ENCODE measurements around the gene CHRNA1.

Gene CHRNA1

GRCh38 chr2:174764280-174765255 is at the start of gene CHRNA1:
TSS of gene CHRNA1 (minus strand) at chr2:174764472. CDS start at chr2:174764394, 78 bp downstream.
- DNase-seq: no peak

- no peak for DNase-seq
These were observed 47.8 kb upstream of the CHRNA1 start for GRCh38 chr2:174812037-174812436.

GRCh38 chr2:174807931-174808330 is 43.7 kb upstream of the CHRNA1 start:
- DNase-seq: no peak

GRCh38 chr2:174805803-174806202 is 41.5 kb upstream of the CHRNA1 start:
- no peak for DNase-seq

- no peak for DNase-seq
These were observed 38.2 kb upstream of the CHRNA1 start for GRCh38 chr2:174802459-174802858.

- DNase-seq: no peak
These were observed 36.3 kb upstream of the CHRNA1 start for GRCh38 chr2:174800436-174801205.

- DNase-seq: no peak
These were observed 34.5 kb upstream of the CHRNA1 start for GRCh38 chr2:174798801-174799200.

- DNase-seq: no peak
These were observed 33.6 kb upstream of the CHRNA1 start for GRCh38 chr2:174797781-174798276.

GRCh38 chr2:174796319-174796771 is 32.1 kb upstream of the CHRNA1 start:
- no peak for DNase-seq

- DNase-seq: no peak
These were observed 30.6 kb upstream of the CHRNA1 start for GRCh38 chr2:174794851-174795374.

GRCh38 chr2:174792309-174793025 is 28.2 kb upstream of the CHRNA1 start:
- no peak for DNase-seq

GRCh38 chr2:174791746-174792280 is 27.5 kb upstream of the CHRNA1 start:
- no peak for DNase-seq

- no peak for DNase-seq
These were observed 26.7 kb upstream of the CHRNA1 start for GRCh38 chr2:174791020-174791419.

- DNase-seq: no peak
These were observed 24.7 kb upstream of the CHRNA1 start for GRCh38 chr2:174789001-174789400.

- DNase-seq: no peak
These were observed 24.1 kb upstream of the CHRNA1 start for GRCh38 chr2:174788291-174788929.

- no peak for DNase-seq
These were observed 23.4 kb upstream of the CHRNA1 start for GRCh38 chr2:174787487-174788205.

GRCh38 chr2:174786066-174786725 is 21.9 kb upstream of the CHRNA1 start:
- DNase-seq: no peak

GRCh38 chr2:174785481-174785880 is 21.2 kb upstream of the CHRNA1 start:
- DNase-seq: no peak

- DNase-seq: no peak
These were observed 20.6 kb upstream of the CHRNA1 start for GRCh38 chr2:174784909-174785308.

GRCh38 chr2:174784316-174784715 is 20.0 kb upstream of the CHRNA1 start:
- DNase-seq: no peak

Measured in NCI-H1930 (cell line).